ENCODE data around the gene PRRT1. TPM values are rescaled to one million over a fixed set of nuclear protein-coding genes. Genes with fewer than 3 reads are reported as not detected.
"Not testable (repeated sequence)": the region's sequence is repeated elsewhere in the genome, so short reads cannot be mapped to it uniquely, and the experiment has no call there.

PRRT1 gene
- total RNA-seq, 1 donor from 2014 or later = 3.1 TPM

GRCh38 chr6:32105433-32105832 lies 46.3 kb downstream of the PRRT1 start:
- Mint-ChIP-seq H3K9me3 (no peaks in the 10 kb centered on the region), H3K27me3 (ENCODE audit: low read depth) (peaks cover 49% of the 10 kb centered on the region), H3K4me3 (no peak overlapping the region), H3K4me1 (peaks cover 12% of the 10 kb centered on the region), H3K27ac (ENCODE audit: unreplicated experiment) (no peak overlapping the region), H3K36me3 (ENCODE audit: low read depth) (no peaks in the 10 kb centered on the region)
- no peak for DNase-seq (ENCODE audit: low read depth, low spot score)
- TF ChIP-seq CTCF (conservative IDR thresholded peaks at IDR 0.05) = no peak

- peaks cover 20% of the 10 kb centered on the region for H3K27me3 Mint-ChIP-seq (ENCODE audit: low read depth)
- no peaks in the 10 kb centered on the region for H3K9me3 Mint-ChIP-seq
- no peaks in the 10 kb centered on the region for H3K4me1 Mint-ChIP-seq
- H3K36me3 Mint-ChIP-seq (ENCODE audit: low read depth) = no peaks in the 10 kb centered on the region
- TF ChIP-seq CTCF (conservative IDR thresholded peaks at IDR 0.05) = no peak
- DNase-seq (ENCODE audit: low read depth, low spot score) = no peak
- no peak overlapping the region for H3K4me3 Mint-ChIP-seq
- no peak overlapping the region for H3K27ac Mint-ChIP-seq (ENCODE audit: unreplicated experiment)
Measured at GRCh38 chr6:32102255-32102654, 49.5 kb downstream of the PRRT1 start.

GRCh38 chr6:32100251-32100650 lies 51.5 kb downstream of the PRRT1 start:
- not testable (repeated sequence) for H3K27ac Mint-ChIP-seq (ENCODE audit: unreplicated experiment); H3K9me3 Mint-ChIP-seq; DNase-seq (ENCODE audit: low read depth, low spot score); H3K36me3 Mint-ChIP-seq (ENCODE audit: low read depth); H3K4me1 Mint-ChIP-seq; H3K4me3 Mint-ChIP-seq
- H3K27me3 Mint-ChIP-seq (ENCODE audit: low read depth) = peaks cover 10% of the 10 kb centered on the region

Small RNAs within 50 kb of the gene (microRNA-seq; reads per million reads assigned to microRNA genes)
- 22.5 reads per million, percentile 36 among the genes with 10 or more reads in this experiment for gene MIR6721
- gene MIR6833 = not detected

Other genes starting within 250 kb of the PRRT1 start
- gene ZBTB12, start 249.9 kb downstream of the PRRT1 start, total RNA-seq = 60.8 and 61.1 TPM in 2 replicates
- gene C2, start 224.2 kb downstream of the PRRT1 start, total RNA-seq = 0.35 and 1.2 TPM in 2 replicates
- not detected in 2 replicates for gene CFB, start 205.8 kb downstream of the PRRT1 start, total RNA-seq
- gene NELFE, start 193.0 kb downstream of the PRRT1 start, total RNA-seq = 86.1 and 88.4 TPM in 2 replicates
- 77.9 and 88.7 TPM in 2 replicates for gene SKIC2, start 192.8 kb downstream of the PRRT1 start, total RNA-seq
- gene DXO, start 179.8 kb downstream of the PRRT1 start, total RNA-seq = 23.8 and 26.6 TPM in 2 replicates
- gene C4A, start 169.9 kb downstream of the PRRT1 start, total RNA-seq = 5.6 and 10.1 TPM in 2 replicates
- gene C4B, start 137.1 kb downstream of the PRRT1 start, total RNA-seq = 5.3 and 6.7 TPM in 2 replicates
- 0.23 TPM in 2 replicates for gene CYP21A2, start 113.5 kb downstream of the PRRT1 start, total RNA-seq
- gene TNXB, start 42.6 kb downstream of the PRRT1 start, total RNA-seq = 4.6 and 6.6 TPM in 2 replicates
- gene ATF6B, start 23.7 kb downstream of the PRRT1 start, total RNA-seq = 83.6 and 87.1 TPM in 2 replicates
- 12.4 and 13.0 TPM in 2 replicates for gene FKBPL, start 21.7 kb downstream of the PRRT1 start, total RNA-seq
- 60.9 and 62.3 TPM in 2 replicates for gene PPT2, start 2.2 kb upstream of the PRRT1 start, total RNA-seq
- gene EGFL8, start 12.7 kb upstream of the PRRT1 start, total RNA-seq = 39.3 and 44.0 TPM in 2 replicates
- 88.9 and 92.9 TPM in 2 replicates for gene AGPAT1, start 24.1 kb upstream of the PRRT1 start, total RNA-seq
- gene RNF5, start 26.5 kb upstream of the PRRT1 start, total RNA-seq = 60.2 and 60.7 TPM in 2 replicates
- 25.7 and 26.0 TPM in 2 replicates for gene AGER, start 32.3 kb upstream of the PRRT1 start, total RNA-seq
- 205 and 206 TPM in 2 replicates for gene PBX2, start 38.3 kb upstream of the PRRT1 start, total RNA-seq
- gene GPSM3, start 40.7 kb upstream of the PRRT1 start, total RNA-seq = 7.3 and 8.0 TPM in 2 replicates
- 5.6 and 6.3 TPM in 2 replicates for gene NOTCH4, start 72.1 kb upstream of the PRRT1 start, total RNA-seq
- gene TSBP1, start 220.0 kb upstream of the PRRT1 start, total RNA-seq = not detected in 2 replicates

Data from neural crest cell (in vitro differentiated cells).